HG02885 (cell line): ENCODE results near the gene IDH2.
A peak's percentile ranks its signal among the peaks of the same experiment; 100 is the strongest.

Experiments used
- ATAC-seq: cut with Tn5 transposase; IDR thresholded peaks from one replicate; pipeline ENCODE4 v1.9.1; 2021; ENCODE audit warnings: mild to moderate bottlenecking; ENCODE audit not compliant: unreplicated experiment, poor library complexity

IDH2 gene

GRCh38 chr15:90067953-90068606 is 34.2 kb downstream of the IDH2 start:
- no peak for ATAC-seq

- no peak for ATAC-seq
Observed at GRCh38 chr15:90067181-90067952, 34.9 kb downstream of the IDH2 start.

- ATAC-seq = no peak
Observed at GRCh38 chr15:90065682-90066049, 36.6 kb downstream of the IDH2 start.

GRCh38 chr15:90064911-90065681 is 37.2 kb downstream of the IDH2 start:
- no peak for ATAC-seq

GRCh38 chr15:90063770-90064247 is 38.5 kb downstream of the IDH2 start:
- no peak for ATAC-seq

GRCh38 chr15:90062973-90063769 is 39.1 kb downstream of the IDH2 start:
- no peak for ATAC-seq

- no peak for ATAC-seq
Observed at GRCh38 chr15:90062462-90062932, 39.8 kb downstream of the IDH2 start.

- ATAC-seq = no peak
Observed at GRCh38 chr15:90062023-90062442, 40.2 kb downstream of the IDH2 start.

GRCh38 chr15:90060797-90061196 is 41.5 kb downstream of the IDH2 start:
- ATAC-seq = no peak

- peak; percentile 86 for ATAC-seq
Observed at GRCh38 chr15:90059208-90059985, 42.9 kb downstream of the IDH2 start.

- ATAC-seq = no peak
Observed at GRCh38 chr15:90058775-90059174, 43.5 kb downstream of the IDH2 start.

GRCh38 chr15:90058308-90058707 is 44.0 kb downstream of the IDH2 start:
- peak; percentile 41 for ATAC-seq

- no peak for ATAC-seq
Observed at GRCh38 chr15:90056529-90056928, 45.7 kb downstream of the IDH2 start.

GRCh38 chr15:90055182-90055581 is 47.1 kb downstream of the IDH2 start:
- no peak for ATAC-seq

- ATAC-seq = no peak
Observed at GRCh38 chr15:90054618-90055097, 47.6 kb downstream of the IDH2 start.

- no peak for ATAC-seq
Observed at GRCh38 chr15:90053685-90054466, 48.4 kb downstream of the IDH2 start.

- no peak for ATAC-seq
Observed at GRCh38 chr15:90051874-90052273, 50.4 kb downstream of the IDH2 start.
